Measurements from ENCODE around the gene SPACA9. TPM values are rescaled to one million over a fixed set of nuclear protein-coding genes. Genes with fewer than 3 reads are reported as not detected.

SPACA9 gene
- 1.7 and 3.5 TPM in 2 replicates for total RNA-seq
- polyA plus RNA-seq (2012): 11.9 TPM

GRCh38 chr9:132878695-132879456, at the start of gene SPACA9:
Gene SPACA9, plus strand, starts transcription at chr9:132878898. Its CDS starts 5,050 bp downstream, at chr9:132883948.
- peak; percentile 51 for DNase-seq (ENCODE audit: low read depth)

GRCh38 chr9:132832171-132832881, 46.4 kb upstream of the SPACA9 start:
- no peak for DNase-seq (ENCODE audit: low read depth)

DNA sequence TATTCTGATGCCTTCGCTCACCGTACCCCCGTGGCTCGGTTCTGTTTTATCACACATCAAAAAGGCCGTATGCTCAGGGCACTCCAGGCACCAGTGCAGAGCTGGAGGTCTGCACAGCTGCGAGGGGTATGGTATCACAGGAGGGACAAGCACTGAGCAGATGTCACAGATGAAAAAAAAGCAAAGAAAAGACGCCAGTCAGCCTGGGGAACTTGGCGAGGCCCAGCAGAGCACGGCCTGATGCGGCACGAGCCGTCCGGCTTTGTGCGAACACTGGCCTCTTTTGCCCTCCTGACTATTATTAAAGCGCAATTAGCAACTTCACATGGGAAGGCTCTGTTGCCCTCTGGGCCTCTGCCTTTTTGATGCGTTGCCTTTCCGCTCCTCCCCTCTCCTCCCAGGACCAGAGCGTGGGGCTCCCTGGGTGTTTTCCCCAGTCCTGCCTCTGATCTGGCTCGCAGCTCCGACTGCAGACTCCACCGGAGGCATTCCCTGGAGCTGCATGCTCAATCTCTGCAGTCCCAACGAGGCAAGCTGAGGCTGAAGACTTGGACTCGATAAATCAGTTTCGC, 45.1 kb upstream of the SPACA9 start:
- DNase-seq (ENCODE audit: low read depth): no peak

- no peak for DNase-seq (ENCODE audit: low read depth)
These were observed 44.4 kb upstream of the SPACA9 start for GRCh38 chr9:132834343-132834742.

DNA sequence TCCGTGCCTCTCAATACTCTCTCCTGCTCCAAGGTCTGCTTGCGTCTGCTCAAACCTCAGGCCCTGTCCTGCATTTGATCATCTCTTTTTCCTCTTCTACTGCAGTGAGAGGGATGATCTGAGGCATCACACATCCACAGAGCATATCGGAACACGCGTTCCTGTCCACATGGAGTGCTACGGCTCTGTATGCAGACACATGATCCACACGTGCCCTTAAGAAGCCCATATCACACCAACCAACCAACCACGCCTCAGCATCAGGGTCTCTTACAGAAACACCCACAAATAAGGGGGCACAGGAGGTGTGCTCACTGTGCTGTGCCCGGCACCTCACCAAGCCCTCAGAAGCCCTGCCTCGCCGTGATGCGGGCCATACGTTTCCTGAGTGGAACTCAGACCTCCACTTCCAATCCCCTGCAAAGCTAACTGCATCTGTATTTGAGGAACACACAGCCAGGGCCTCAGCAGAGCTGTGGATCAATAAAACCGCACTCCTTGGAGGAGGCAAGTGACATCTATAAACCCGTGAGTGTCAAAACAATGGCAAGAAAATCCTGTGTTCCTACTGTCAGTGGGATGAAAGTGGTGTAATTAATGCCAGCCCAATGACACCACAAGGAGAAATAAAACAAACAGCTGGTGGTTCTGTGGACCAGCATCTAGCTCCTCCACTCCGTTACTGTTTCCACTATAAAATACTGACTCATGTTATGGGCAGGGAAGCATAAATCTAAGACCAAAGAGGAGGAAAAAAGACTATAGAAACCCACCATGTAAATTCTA, 41.0 kb upstream of the SPACA9 start:
- DNase-seq (ENCODE audit: low read depth): no peak

GRCh38 chr9:132838291-132838690, 40.4 kb upstream of the SPACA9 start:
- DNase-seq (ENCODE audit: low read depth): no peak

- peak; percentile 2 for DNase-seq (ENCODE audit: low read depth)
These were observed 37.7 kb upstream of the SPACA9 start for GRCh38 chr9:132840980-132841379.

DNA sequence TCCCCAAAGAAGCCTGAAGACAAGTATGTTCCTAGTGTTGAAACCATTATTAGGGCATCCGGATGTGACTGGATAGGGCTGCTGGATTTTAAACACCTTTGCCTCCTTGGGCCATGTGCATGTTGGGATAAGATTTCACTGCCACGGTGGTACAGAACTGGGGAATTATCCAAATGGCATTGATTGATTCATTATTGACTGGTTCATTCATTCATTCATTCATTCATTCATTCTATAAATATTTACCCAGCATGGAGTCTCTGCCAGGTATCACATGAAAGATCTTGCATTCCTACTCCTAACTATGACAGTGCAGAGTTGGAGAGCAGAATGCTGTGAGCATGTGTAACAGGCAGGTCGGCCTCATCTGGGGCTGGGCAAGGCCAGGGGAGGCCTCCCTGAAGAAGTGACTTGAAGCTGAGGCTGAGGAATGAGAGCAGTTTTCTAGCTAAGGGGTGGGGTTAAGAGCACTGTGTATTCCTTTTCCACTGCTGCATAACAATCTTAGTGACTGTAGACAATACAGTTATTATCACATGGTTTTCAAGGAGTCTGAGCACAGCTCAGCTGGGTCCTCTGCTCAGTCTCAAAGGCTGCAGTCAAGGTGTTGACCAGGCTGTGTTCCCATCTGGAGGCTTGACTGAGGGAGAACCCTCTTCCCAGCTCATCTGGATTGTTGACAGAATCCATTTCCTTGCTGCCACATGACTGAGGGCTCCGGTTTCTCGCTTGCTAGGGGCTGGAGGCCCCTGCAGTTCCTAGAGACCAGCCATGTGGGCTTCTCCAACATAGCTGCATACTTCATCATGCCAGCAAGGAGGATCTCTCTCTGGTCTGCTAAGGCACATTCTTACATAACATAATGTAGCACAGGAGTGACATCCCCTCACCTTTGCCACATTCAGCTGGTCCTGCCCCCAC, 36.3 kb upstream of the SPACA9 start:
- no peak for DNase-seq (ENCODE audit: low read depth)

- no peak for DNase-seq (ENCODE audit: low read depth)
These were observed 32.4 kb upstream of the SPACA9 start for GRCh38 chr9:132846109-132846917.

GRCh38 chr9:132846918-132847515, 31.7 kb upstream of the SPACA9 start:
- no peak for DNase-seq (ENCODE audit: low read depth)

- DNase-seq (ENCODE audit: low read depth): no peak
These were observed 29.5 kb upstream of the SPACA9 start for GRCh38 chr9:132849185-132849706.

- no peak for DNase-seq (ENCODE audit: low read depth)
These were observed 25.2 kb upstream of the SPACA9 start for GRCh38 chr9:132853482-132853881.

DNA sequence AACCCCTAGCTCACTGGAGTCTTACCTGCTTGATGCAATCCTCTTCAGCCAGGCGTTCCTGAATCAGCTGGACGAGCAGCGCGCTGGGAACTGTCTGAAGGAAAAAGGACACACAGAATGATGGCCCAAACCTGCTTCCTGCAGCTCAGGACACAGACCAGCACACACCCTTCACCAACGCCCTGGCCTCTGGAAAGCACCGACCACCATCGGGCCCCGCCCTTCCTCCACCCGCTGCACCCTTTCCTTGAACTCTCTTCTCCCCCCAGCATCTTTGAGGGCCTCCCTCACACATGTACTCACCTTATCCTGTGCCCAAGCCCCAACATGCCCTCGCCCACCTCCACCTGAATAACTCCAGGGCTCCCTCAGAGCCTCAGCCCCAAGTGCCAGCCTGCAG, 23.9 kb upstream of the SPACA9 start:
- DNase-seq (ENCODE audit: low read depth): no peak

DNA sequence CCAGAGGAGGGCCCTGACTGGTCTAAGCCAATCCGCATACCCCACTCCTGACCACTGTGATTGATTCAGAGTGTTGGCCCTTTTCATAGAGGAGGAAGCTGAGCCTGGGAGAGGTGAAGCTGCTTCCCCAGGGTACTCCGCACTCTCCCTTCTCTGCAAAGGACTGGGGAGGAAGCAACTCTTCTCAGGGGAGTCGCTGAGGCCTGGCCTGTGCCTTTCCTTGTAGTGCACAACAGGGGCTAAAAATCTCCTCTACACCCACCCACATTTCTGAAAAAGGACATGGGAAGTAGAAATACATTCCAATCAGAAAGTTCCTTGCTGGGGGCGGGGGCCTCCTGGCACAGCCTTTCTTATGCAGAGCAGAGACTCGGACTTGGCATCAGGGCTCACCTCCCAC, 22.8 kb upstream of the SPACA9 start:
- DNase-seq (ENCODE audit: low read depth): no peak

GRCh38 chr9:132857031-132857430, 21.7 kb upstream of the SPACA9 start:
- peak; percentile 31 for DNase-seq (ENCODE audit: low read depth)

DNA sequence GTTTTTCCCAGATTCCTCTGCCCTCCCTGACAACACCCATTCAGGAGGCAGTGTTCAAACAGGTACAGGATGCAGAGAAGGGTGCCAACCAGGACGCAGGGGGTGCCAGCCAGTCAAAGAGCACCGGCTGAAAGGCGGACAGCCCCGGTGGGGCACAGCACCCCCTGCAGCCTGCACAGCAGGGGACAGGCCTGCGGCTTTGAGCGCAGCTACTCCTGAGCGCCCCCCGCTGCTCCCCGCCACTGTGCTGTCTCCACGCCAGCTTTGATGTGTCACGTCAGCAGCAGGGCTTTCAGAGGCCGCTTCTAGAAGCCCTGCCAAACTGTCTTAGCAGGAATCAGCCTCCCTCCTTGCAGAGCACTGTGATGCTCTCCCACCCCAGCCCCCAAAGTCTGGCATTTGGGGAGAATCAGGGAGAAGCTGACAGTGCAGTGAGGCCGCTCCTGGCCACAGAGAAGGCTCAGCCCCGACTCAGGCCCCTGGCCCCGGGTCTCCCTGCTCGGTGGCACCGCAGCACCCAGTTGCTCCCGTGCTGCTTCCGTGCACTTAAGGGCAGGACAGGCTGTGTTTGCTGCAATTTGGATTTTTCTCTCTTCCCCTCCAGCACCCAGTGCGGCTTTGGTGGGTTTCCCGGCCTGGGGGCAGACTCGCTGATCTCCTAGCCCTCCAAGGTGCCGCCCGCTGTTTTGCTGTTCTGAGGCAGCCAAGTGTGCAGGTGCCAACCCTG, 20.9 kb upstream of the SPACA9 start:
- DNase-seq (ENCODE audit: low read depth): no peak

GRCh38 chr9:132858751-132859150, 19.9 kb upstream of the SPACA9 start:
- DNase-seq (ENCODE audit: low read depth): no peak

DNA sequence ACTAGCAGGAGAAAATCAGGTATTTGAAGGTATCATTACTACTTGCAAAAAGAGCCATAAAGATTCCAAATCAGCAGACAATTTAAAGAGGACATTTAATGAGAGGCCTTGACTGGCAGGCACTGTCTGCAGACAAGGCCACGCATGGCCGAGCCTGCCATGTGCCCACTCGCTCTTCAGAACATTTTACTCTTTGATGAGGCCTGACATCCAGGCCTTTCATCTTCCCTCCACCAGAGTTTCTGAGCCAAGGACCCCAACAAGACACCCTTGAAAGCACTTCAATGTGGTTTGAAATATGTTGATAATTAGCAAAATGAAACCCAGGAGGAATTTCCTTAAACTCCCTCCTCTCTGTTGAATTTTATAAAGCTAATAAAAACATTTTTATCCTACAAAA, 17.0 kb upstream of the SPACA9 start:
- DNase-seq (ENCODE audit: low read depth): no peak
